T-cell (primary cell): ENCODE results near the gene CABCOCO1. TPM values are rescaled to one million over a fixed set of nuclear protein-coding genes. Genes with fewer than 3 reads are reported as not detected.

Experiments used
- ATAC-seq, 4 experiments: fragments of 200-7000 bp in 3 of 4; fragments of 150-1000 bp in 1 of 4; cut with Tn5 transposase; replicated peaks in 1 of 4; 1 replicate in 3 of 4; 2 replicates in 1 of 4; pipeline ENCODE4 v1.10.0; 2021; ENCODE audit warnings: moderate library complexity in 3 of 4, mild to moderate bottlenecking in 2 of 4, moderate number of reproducible peaks in 1 of 4
- CTCF ChIA-PET, 2 donors: fragments of 300-600 bp; sonication (Branson Sonifier 250); formaldehyde crosslinking; loops; one replicate each; lab custom pipeline; 2022; ENCODE audit warnings: antibody characterized with exemption in 2 of 2; lab: Charles Lee
- POLR2A ChIA-PET, 2 donors: fragments of 300-600 bp; sonication (Branson Sonifier 250); formaldehyde crosslinking; loops; one replicate each; lab custom pipeline; 2022; ENCODE audit warnings: antibody characterized with exemption in 2 of 2; lab: Charles Lee
- DNase-seq, 35 experiments: peaks; one replicate each; pipeline versions ENCODE4 v3.0.0 to v3.0.0-alpha.2; 2013 to 2023
- H3K27ac ChIP-seq: one replicate; pipeline ENCODE4 v1.5.1; 2013; ENCODE audit warnings: low read length
- H3K27me3 ChIP-seq, 2 experiments: replicated peaks in 1 of 2; 1 replicate in 1 of 2; 2 replicates in 1 of 2; pipeline versions ENCODE4 v1.6.1 to v1.7.0; 2013; ENCODE audit warnings: low read length in 1 of 2, mixed read lengths in 1 of 2; ENCODE audit not compliant: control insufficient read depth in 2 of 2, insufficient read depth in 2 of 2; ENCODE audit errors: extremely low read depth in 1 of 2
- H3K36me3 ChIP-seq, 2 donors: 1 replicate in 1 of 2; 2 replicates in 1 of 2; pipeline versions ENCODE4 v1.6.1 to v1.7.0; 2013; ENCODE audit warnings: low read length in 1 of 2; ENCODE audit not compliant: control insufficient read depth in 2 of 2, insufficient read depth in 1 of 2; ENCODE audit errors: extremely low read depth in 1 of 2
- H3K4me1 ChIP-seq, 2 experiments: 1 replicate in 1 of 2; 2 replicates in 1 of 2; pipeline versions ENCODE4 v1.6.1 to v1.7.0; 2013; ENCODE audit warnings: low read length in 2 of 2, mixed read lengths in 1 of 2; ENCODE audit not compliant: insufficient read depth in 2 of 2, control insufficient read depth in 1 of 2; ENCODE audit errors: extremely low read depth in 1 of 2
- H3K4me3 ChIP-seq, 2 donors: 1 replicate in 1 of 2; 2 replicates in 1 of 2; pipeline versions ENCODE4 v1.5.1 to v1.7.0; 2013; ENCODE audit warnings: mild to moderate bottlenecking in 2 of 2, low read length in 1 of 2, moderate library complexity in 1 of 2; ENCODE audit not compliant: control insufficient read depth in 1 of 2; ENCODE audit errors: extremely low read depth in 1 of 2
- H3K9me3 ChIP-seq: 2 replicates; pipeline ENCODE4 v1.7.0; 2013
- H3K27ac Mint-ChIP-seq, 2 donors: one replicate each; pipeline ENCODE4 v1.8.0; 2020 to 2021; ENCODE audit warnings: mild to moderate bottlenecking in 2 of 2, mixed read lengths in 2 of 2
- H3K27me3 Mint-ChIP-seq, 2 donors: one replicate each; pipeline ENCODE4 v1.8.0; 2021 to 2022; ENCODE audit warnings: mixed read lengths in 2 of 2
- H3K36me3 Mint-ChIP-seq: one replicate; pipeline ENCODE4 v1.8.0; 2021; ENCODE audit warnings: mixed read lengths
- H3K4me1 Mint-ChIP-seq, 3 donors: one replicate each; pipeline ENCODE4 v1.8.0; 2020 to 2022; ENCODE audit warnings: mixed read lengths in 3 of 3, mild to moderate bottlenecking in 1 of 3
- H3K4me3 Mint-ChIP-seq, 3 donors: one replicate each; pipeline ENCODE4 v1.8.0; 2020 to 2022; ENCODE audit warnings: mild to moderate bottlenecking in 3 of 3, mixed read lengths in 3 of 3, moderate library complexity in 3 of 3
- H3K9me3 Mint-ChIP-seq, 3 donors: one replicate each; pipeline ENCODE4 v1.8.0; 2020 to 2022; ENCODE audit warnings: mixed read lengths in 3 of 3
- WGBS: methylation state at CpG from one replicate; pipeline ENCODE4 v1.1.5; 2013; ENCODE audit warnings: missing lambda C conversion rate; ENCODE audit not compliant: insufficient coverage; 5-methylcytosine and 5-hydroxymethylcytosine counted together
- total RNA-seq, 35 experiments: library from RNA in 6 of 35; stranded (reverse) in 6 of 35; fragments of 120-200 nt in 1 of 35; gene quantifications; one replicate each; pipeline versions ENCODE4 v1.2.1 to v1.2.4 and lab custom pipeline; 2013 to 2026

Gene CABCOCO1
- total RNA-seq, 5 donors from 2014 or later (not counting 1 experiment from before 2014, with no cell fraction given): not detected

- DNase-seq (peak in 2 of 35 experiments; percentile 5 to 21), ATAC-seq (peak; percentile 82 to 89 (median 88))
- Mint-ChIP-seq H3K4me3 (peak overlapping the region in 2 of 3 donors; percentile 3 to 28), H3K36me3 (no peaks in the 10 kb centered on the region), H3K27me3 (peaks cover 0 to 2% of the 10 kb centered on the region in 2 donors), H3K4me1 (peaks cover 16 to 20% (median 20%) of the 10 kb centered on the region in 3 donors), H3K9me3 (peaks cover 0 to under 1% (median 0%) of the 10 kb centered on the region in 3 donors), H3K27ac (peak overlapping the region; percentile 90 to 96)
- WGBS: no CpG with 5 or more reads among the region's 9 CpGs
- peaks cover 2 to 19% of the 10 kb centered on the region in 2 experiments for H3K4me1 ChIP-seq
- no peak overlapping the region for H3K4me3 ChIP-seq
- H3K27me3 ChIP-seq: no peaks in the 10 kb centered on the region
- H3K27ac ChIP-seq: peak overlapping the region; percentile 22
- H3K36me3 ChIP-seq: no peaks in the 10 kb centered on the region
- H3K9me3 ChIP-seq: no peaks in the 10 kb centered on the region
- POLR2A ChIA-PET: no interaction called here
- CTCF ChIA-PET: interaction anchor here (0.6 to 1.3 kb wide), 4 partner anchors 13 to 132 kb away, joined by 3 to 7 read pairs (median 5); no protein-coding TSS in a partner anchor
These were observed 102.7 kb downstream of the CABCOCO1 start for GRCh38 chr10:61765176-61766087.

- no peak overlapping the region for H3K4me3 Mint-ChIP-seq
- Histone ChIP-seq H3K36me3 (no peaks in the 10 kb centered on the region), H3K4me1 (peaks cover 2 to 19% of the 10 kb centered on the region in 2 experiments), H3K4me3 (no peak overlapping the region), H3K9me3 (no peaks in the 10 kb centered on the region), H3K27ac (no peak overlapping the region), H3K27me3 (no peaks in the 10 kb centered on the region)
- WGBS: 20% methylated on average over 1 of the region's 1 CpG
- H3K9me3 Mint-ChIP-seq: no peaks in the 10 kb centered on the region
- H3K36me3 Mint-ChIP-seq: no peaks in the 10 kb centered on the region
- ChIA-PET CTCF (no interaction called here), POLR2A (no interaction called here)
- peaks cover 0 to 2% of the 10 kb centered on the region in 2 donors for H3K27me3 Mint-ChIP-seq
- ATAC-seq (no peak), DNase-seq (no peak)
- H3K4me1 Mint-ChIP-seq: peaks cover 12 to 18% (median 16%) of the 10 kb centered on the region in 3 donors
- no peak overlapping the region for H3K27ac Mint-ChIP-seq
These were observed 104.2 kb downstream of the CABCOCO1 start for GRCh38 chr10:61766927-61767326.

DNA sequence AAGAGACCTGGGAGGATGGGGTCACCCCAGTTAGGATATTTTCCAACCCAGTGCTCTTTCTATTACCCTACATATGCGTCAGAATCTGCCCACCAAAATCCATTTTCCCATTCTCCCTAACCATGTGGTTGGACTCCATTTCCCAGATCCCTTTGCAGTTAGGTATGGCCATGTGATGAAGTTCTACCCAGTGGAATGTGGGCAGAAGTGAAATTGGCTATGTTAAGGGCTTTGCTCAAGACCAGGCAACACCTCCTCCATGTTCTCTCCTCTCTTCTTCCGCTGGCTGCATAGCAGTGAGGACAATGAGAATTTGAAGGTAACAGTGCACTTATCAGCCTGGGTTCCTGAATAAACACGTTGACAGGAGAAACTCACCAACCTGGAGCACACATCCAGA is 111.3 kb downstream of the CABCOCO1 start:
- H3K9me3 ChIP-seq: no peaks in the 10 kb centered on the region
- ChIA-PET CTCF (interaction anchor here in 1 of 2 donors (0.5 kb wide), 1 partner anchor 23 kb away, joined by 10 read pairs; no protein-coding TSS in a partner anchor), POLR2A (no interaction called here)
- H3K36me3 Mint-ChIP-seq: no peaks in the 10 kb centered on the region
- H3K4me3 Mint-ChIP-seq: no peak overlapping the region
- H3K4me1 ChIP-seq: no peaks in the 10 kb centered on the region
- H3K4me3 ChIP-seq: no peak overlapping the region
- WGBS: 73% methylated on average over 1 of the region's 3 CpGs
- no peaks in the 10 kb centered on the region for H3K36me3 ChIP-seq
- H3K27me3 ChIP-seq: no peaks in the 10 kb centered on the region
- H3K27me3 Mint-ChIP-seq: peaks cover 0 to 2% of the 10 kb centered on the region in 2 donors
- H3K4me1 Mint-ChIP-seq: no peaks in the 10 kb centered on the region
- H3K27ac Mint-ChIP-seq: no peak overlapping the region
- H3K9me3 Mint-ChIP-seq: no peaks in the 10 kb centered on the region
- ATAC-seq (no peak), DNase-seq (no peak)
- no peak overlapping the region for H3K27ac ChIP-seq

- Histone ChIP-seq H3K27ac (no peak overlapping the region), H3K4me1 (no peaks in the 10 kb centered on the region), H3K36me3 (no peaks in the 10 kb centered on the region), H3K9me3 (no peaks in the 10 kb centered on the region), H3K4me3 (no peak overlapping the region), H3K27me3 (no peaks in the 10 kb centered on the region)
- ChIA-PET CTCF (no interaction called here), POLR2A (no interaction called here)
- Mint-ChIP-seq H3K9me3 (no peaks in the 10 kb centered on the region), H3K36me3 (no peaks in the 10 kb centered on the region), H3K27me3 (peaks cover 0 to 2% of the 10 kb centered on the region in 2 donors), H3K4me3 (no peak overlapping the region), H3K27ac (no peak overlapping the region), H3K4me1 (peaks cover 0 to 4% (median 4%) of the 10 kb centered on the region in 3 donors)
- WGBS: 0% methylated on average over 1 of the region's 2 CpGs
- DNase-seq: no peak
- no peak for ATAC-seq
These were observed 112.4 kb downstream of the CABCOCO1 start for GRCh38 chr10:61775111-61775510.

DNA sequence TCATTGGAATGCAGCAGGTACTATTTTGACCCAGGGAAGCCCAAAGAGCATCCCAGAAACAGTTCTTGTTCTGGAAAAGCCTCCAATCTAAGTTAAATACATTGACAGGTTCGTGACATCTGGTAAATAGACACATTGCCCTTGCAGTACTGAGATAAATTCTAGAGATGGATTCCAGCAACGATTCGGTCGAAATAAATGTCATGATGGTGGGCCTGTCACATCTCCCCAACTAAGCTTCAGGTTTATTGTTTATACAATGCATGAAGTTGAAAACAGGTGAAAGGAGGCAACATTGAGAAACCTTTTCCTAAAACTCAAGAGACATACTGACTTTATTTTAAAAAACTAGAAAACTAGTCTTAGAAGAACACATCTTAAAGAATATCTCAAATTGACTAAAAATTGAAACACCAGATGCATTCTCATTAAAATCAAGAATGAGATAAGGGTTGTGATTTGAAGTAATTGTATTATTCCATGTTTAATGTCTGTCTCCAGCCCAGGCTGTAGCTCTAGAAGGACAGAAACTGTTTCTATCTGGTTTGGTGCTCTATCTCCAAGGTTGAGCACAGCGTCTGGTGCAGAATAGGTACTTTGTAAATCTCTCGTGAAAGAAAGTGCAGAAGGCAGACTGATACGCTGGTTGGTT is 114.0 kb downstream of the CABCOCO1 start:
- H3K36me3 ChIP-seq: no peaks in the 10 kb centered on the region
- no peak overlapping the region for H3K4me3 ChIP-seq
- Mint-ChIP-seq H3K4me3 (no peak overlapping the region), H3K36me3 (no peaks in the 10 kb centered on the region), H3K27ac (no peak overlapping the region), H3K27me3 (no peaks in the 10 kb centered on the region), H3K4me1 (peaks cover 0 to 9% (median 4%) of the 10 kb centered on the region in 3 donors), H3K9me3 (no peaks in the 10 kb centered on the region)
- H3K4me1 ChIP-seq: no peaks in the 10 kb centered on the region
- no peak overlapping the region for H3K27ac ChIP-seq
- no peaks in the 10 kb centered on the region for H3K27me3 ChIP-seq
- H3K9me3 ChIP-seq: no peaks in the 10 kb centered on the region
- no peak for DNase-seq
- ChIA-PET POLR2A (interaction anchor here (0.6 kb wide), 2 partner anchors 98 to 167 kb away, joined by 3 to 4 read pairs; no protein-coding TSS in a partner anchor), CTCF (no interaction called here)
- ATAC-seq: no peak
- 0% methylated on average over 1 of the region's 7 CpGs for WGBS

DNA sequence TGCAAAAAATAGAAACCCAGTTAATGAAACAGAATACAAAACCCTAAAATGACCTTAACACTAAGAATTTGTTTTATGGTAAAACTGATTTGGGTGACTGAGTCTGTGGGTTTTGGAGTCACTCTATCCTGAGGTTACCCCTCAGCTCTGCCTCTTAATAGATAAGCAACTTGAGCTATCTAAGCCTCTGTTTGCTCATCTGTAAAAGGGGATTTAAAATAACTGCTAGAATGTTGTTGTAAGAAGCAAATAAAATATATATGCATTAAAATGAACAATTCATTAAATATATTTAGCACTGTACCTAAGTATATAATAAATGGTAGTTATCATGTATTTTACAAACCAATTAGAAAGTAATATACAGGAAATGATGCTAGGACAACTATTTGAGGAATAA is 115.4 kb downstream of the CABCOCO1 start:
- Histone ChIP-seq H3K27ac (no peak overlapping the region), H3K27me3 (no peaks in the 10 kb centered on the region), H3K4me3 (no peak overlapping the region), H3K36me3 (no peaks in the 10 kb centered on the region), H3K4me1 (no peaks in the 10 kb centered on the region), H3K9me3 (no peaks in the 10 kb centered on the region)
- Mint-ChIP-seq H3K9me3 (peaks cover 0 to 4% (median 0%) of the 10 kb centered on the region in 3 donors), H3K36me3 (no peaks in the 10 kb centered on the region), H3K27me3 (peaks cover under 1 to 3% of the 10 kb centered on the region in 2 donors), H3K4me3 (no peak overlapping the region), H3K4me1 (peaks cover 0 to 11% (median 4%) of the 10 kb centered on the region in 3 donors), H3K27ac (no peak overlapping the region)
- ATAC-seq (no peak), DNase-seq (no peak)
- CTCF ChIA-PET: no interaction called here
- POLR2A ChIA-PET: interaction anchor here (0.6 to 0.7 kb wide), 2 partner anchors 38 to 160 kb away, joined by 3 to 4 read pairs; no protein-coding TSS in a partner anchor
